ENCODE measurements around the gene HMCN2. TPM values are rescaled to one million over a fixed set of nuclear protein-coding genes. Genes with fewer than 3 reads are reported as not detected.

Gene HMCN2
- total and polyA plus RNA-seq, 5 donors from 2014 or later, result not detected

DNA sequence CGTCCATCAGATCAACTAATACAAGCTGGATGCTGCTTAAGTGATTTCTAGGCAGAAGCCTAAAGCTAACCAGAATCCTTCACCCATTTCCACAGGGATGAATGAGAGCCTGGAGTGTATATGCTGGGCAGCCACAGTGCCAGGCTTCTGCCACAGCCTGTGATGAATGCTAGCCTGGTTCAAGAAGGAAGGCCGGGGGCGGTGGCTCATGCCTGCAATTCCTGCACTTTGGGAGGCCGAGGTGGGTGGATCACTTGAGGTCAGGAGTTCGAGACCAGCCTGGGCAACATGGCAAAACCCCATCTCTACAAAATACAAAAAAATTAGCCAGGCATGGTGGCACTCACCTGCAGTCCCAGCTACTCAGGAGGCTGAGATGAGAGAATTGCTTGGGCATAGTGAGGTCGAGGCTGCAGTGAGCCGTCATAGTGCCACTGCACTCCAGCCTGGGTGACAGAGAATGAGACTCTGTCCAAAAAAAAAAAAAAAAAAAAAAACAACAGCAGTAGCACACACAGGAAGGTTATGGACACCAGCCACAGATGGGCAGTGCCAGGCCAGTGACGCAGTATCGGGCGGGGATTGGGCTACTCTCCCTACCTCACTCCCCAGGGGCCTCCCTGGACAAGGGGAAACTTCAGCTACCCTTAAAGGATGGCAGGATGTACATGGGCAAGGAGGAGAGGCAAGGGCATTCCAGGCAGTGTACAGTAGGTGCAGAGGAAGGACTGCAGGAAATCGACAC, 23.1 kb upstream of the HMCN2 start:
- peak overlapping the region; percentile 73 for H3K27ac ChIP-seq (ENCODE audit: insufficient read depth, low read length, poor library complexity, severe bottlenecking)
- H3K4me3 ChIP-seq (ENCODE audit: low read depth, low read length), result peak overlapping the region; percentile 76
- Mint-ChIP-seq H3K27me3 (no peaks in the 10 kb centered on the region), H3K4me3 (peak overlapping the region in 3 of 4 donors; percentile 63 to 90 (median 84)), H3K9me3 (no peaks in the 10 kb centered on the region), H3K36me3 (no peaks in the 10 kb centered on the region), H3K4me1 (peaks cover 6 to 38% (median 30%) of the 10 kb centered on the region in 4 donors), H3K27ac (peak overlapping the region in 2 of 3 donors; percentile 24 to 89)
- no peaks in the 10 kb centered on the region for H3K9me3 ChIP-seq (ENCODE audit: control insufficient read depth in 2 of 2, low read length in 2 of 2)
- no peak for DNase-seq
- peaks cover 47% of the 10 kb centered on the region for H3K4me1 ChIP-seq (ENCODE audit: control insufficient read depth, insufficient read depth, low read length, poor library complexity, severe bottlenecking)
- H3K27me3 ChIP-seq (ENCODE audit: control insufficient read depth, insufficient read depth, low read length), result no peaks in the 10 kb centered on the region
- no peak for ATAC-seq (ENCODE audit: low read depth in 2 of 2)
- no peaks in the 10 kb centered on the region for H3K36me3 ChIP-seq (ENCODE audit: control insufficient read depth, insufficient read depth, low read length)

DNA sequence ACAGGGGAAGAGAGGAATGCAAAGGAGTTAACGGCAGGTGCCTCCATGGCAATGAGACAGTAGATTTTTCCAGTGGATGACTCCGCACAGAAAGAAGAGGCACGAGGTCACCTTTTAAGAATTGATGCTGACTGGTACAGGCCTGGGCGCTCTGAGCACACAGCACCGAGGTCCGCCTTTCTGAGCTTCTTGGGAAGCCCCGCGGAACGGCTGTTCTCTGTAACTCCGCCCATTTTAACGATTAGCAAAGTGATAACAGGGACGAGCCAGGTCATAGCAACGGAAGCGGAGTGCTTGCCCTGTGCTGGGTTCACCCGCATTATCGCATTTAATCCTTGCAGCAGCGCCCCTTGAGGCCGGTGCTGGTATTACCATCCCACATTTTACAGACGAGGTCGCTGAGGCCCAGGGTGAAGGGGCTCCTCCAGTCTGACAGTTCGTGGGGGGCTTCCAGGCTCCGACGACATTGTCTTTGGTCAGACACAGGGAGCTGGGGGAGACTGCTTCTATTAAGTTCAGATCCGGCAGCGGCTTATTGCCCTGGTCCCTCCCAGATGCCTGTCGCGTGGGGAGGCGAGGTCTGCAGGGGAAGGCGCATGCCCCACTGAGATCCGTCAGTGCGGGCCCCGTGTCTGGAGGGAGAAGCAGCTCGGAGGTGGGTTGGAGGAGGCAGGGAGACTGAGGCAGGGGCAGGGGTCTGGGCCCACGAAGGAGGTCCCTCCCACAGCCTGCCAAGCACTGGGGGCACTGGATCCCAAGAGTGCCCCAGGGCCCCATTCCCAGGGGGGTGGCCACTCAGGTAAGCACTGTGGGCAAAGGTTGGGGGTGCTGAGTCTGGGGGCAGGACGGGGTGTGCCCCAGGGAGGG, 22.3 kb upstream of the HMCN2 start:
- H3K9me3 ChIP-seq (ENCODE audit: control insufficient read depth in 2 of 2, low read length in 2 of 2), result no peaks in the 10 kb centered on the region
- H3K36me3 ChIP-seq (ENCODE audit: control insufficient read depth, insufficient read depth, low read length), result no peaks in the 10 kb centered on the region
- H3K27ac ChIP-seq (ENCODE audit: insufficient read depth, low read length, poor library complexity, severe bottlenecking), result peak overlapping the region; percentile 73
- Mint-ChIP-seq H3K4me1 (peaks cover 6 to 38% (median 28%) of the 10 kb centered on the region in 4 donors), H3K36me3 (no peaks in the 10 kb centered on the region), H3K4me3 (peak overlapping the region; percentile 59 to 90 (median 74)), H3K9me3 (no peaks in the 10 kb centered on the region), H3K27ac (peak overlapping the region; percentile 24 to 89 (median 66)), H3K27me3 (no peaks in the 10 kb centered on the region)
- peaks cover 41% of the 10 kb centered on the region for H3K4me1 ChIP-seq (ENCODE audit: control insufficient read depth, insufficient read depth, low read length, poor library complexity, severe bottlenecking)
- peak overlapping the region; percentile 76 for H3K4me3 ChIP-seq (ENCODE audit: low read depth, low read length)
- ATAC-seq (ENCODE audit: low read depth in 2 of 2) (peak; percentile 83 to 85), DNase-seq (peak; percentile 74 to 84 (median 81))
- no peaks in the 10 kb centered on the region for H3K27me3 ChIP-seq (ENCODE audit: control insufficient read depth, insufficient read depth, low read length)

DNA sequence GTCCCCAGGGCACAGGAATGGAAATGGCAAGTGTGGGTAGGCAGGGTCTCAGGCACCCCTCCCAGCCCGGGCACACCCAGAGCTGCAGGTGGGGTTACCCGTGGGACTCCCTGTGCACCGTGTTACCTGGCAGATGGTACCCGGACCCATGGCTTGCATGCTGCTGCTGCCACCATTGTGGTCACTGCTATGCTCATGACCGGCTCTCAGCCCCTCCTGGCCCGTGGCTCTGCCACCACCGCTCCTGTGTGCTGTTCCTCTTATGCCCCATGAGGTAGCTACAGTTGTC, 21.7 kb upstream of the HMCN2 start:
- Mint-ChIP-seq H3K9me3 (no peaks in the 10 kb centered on the region), H3K4me1 (peaks cover 6 to 38% (median 27%) of the 10 kb centered on the region in 4 donors)

DNA sequence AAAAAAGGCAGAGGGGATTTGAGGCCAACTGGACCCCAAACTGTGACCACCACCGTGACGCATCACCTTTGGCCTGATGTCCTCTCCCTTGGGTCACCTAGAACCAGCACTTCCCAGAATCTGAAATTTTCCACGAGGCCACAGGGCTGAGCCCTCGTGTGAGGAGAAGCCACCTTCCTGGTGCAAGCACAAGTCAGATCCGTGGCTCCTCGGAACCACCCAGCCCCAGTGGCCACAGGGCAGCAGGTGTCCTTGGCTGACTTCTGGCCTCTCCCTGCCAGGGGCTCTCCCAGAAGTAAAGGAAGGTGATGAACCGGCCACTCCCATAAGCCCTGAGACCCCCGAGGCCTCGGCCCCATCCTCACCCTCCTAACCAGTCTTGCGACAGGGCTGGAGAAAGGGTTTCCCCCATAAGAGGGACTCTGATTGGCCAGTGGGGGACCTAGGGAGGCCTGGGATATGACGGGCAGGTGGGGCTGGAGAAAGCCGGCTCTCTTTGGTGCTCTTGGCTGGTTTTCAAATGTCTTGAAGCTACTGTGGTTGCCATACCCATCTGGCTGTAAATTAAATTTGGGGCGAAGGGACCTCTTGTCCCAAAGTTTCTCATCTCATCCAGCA, 20.9 kb upstream of the HMCN2 start:
- no peaks in the 10 kb centered on the region for H3K36me3 ChIP-seq (ENCODE audit: control insufficient read depth, insufficient read depth, low read length)
- H3K27me3 ChIP-seq (ENCODE audit: control insufficient read depth, insufficient read depth, low read length), result no peaks in the 10 kb centered on the region
- H3K36me3 Mint-ChIP-seq, result no peaks in the 10 kb centered on the region
- no peaks in the 10 kb centered on the region for H3K9me3 Mint-ChIP-seq
- ATAC-seq (ENCODE audit: low read depth in 2 of 2) (no peak), DNase-seq (no peak)
- peaks cover 3 to 30% (median 22%) of the 10 kb centered on the region in 4 donors for H3K4me1 Mint-ChIP-seq
- H3K4me3 Mint-ChIP-seq, result no peak overlapping the region
- H3K4me3 ChIP-seq (ENCODE audit: low read depth, low read length), result no peak overlapping the region
- no peaks in the 10 kb centered on the region for H3K9me3 ChIP-seq (ENCODE audit: control insufficient read depth in 2 of 2, low read length in 2 of 2)
- peaks cover 30% of the 10 kb centered on the region for H3K4me1 ChIP-seq (ENCODE audit: control insufficient read depth, insufficient read depth, low read length, poor library complexity, severe bottlenecking)
- H3K27ac Mint-ChIP-seq, result no peak overlapping the region
- H3K27ac ChIP-seq (ENCODE audit: insufficient read depth, low read length, poor library complexity, severe bottlenecking), result no peak overlapping the region
- H3K27me3 Mint-ChIP-seq, result peaks cover 6% of the 10 kb centered on the region

More for the DNA sequence above, 21.7 kb upstream of the HMCN2 start:
- no peak overlapping the region for H3K4me3 Mint-ChIP-seq
- Histone ChIP-seq H3K4me3 (ENCODE audit: low read depth, low read length) (no peak overlapping the region), H3K4me1 (ENCODE audit: control insufficient read depth, insufficient read depth, low read length, poor library complexity, severe bottlenecking) (peaks cover 38% of the 10 kb centered on the region), H3K27me3 (ENCODE audit: control insufficient read depth, insufficient read depth, low read length) (no peaks in the 10 kb centered on the region), H3K9me3 (ENCODE audit: control insufficient read depth in 2 of 2, low read length in 2 of 2) (no peaks in the 10 kb centered on the region), H3K27ac (ENCODE audit: insufficient read depth, low read length, poor library complexity, severe bottlenecking) (no peak overlapping the region), H3K36me3 (ENCODE audit: control insufficient read depth, insufficient read depth, low read length) (no peaks in the 10 kb centered on the region)
- DNase-seq (no peak), ATAC-seq (ENCODE audit: low read depth in 2 of 2) (no peak)
- H3K36me3 Mint-ChIP-seq, result no peaks in the 10 kb centered on the region
- no peaks in the 10 kb centered on the region for H3K27me3 Mint-ChIP-seq
- H3K27ac Mint-ChIP-seq, result no peak overlapping the region

DNA sequence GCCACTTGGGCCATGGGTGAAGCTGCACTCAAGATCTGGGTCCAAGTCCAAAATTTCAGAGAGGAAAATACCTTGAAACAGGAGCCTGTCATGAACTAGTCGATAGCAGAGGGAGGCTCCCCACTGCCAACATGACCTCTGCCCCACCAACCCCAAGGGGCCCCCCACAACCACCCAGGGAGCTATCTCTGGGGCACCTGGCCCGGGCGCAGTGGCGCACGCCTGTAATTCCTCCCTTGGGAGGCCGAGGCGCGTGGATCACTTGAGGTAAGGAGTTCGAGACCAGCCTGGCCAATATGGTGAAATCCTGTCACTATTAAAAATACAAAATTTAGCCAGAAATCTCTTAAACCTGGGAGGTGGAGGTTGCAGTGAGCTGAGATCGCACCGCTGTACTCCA, 20.1 kb upstream of the HMCN2 start:
- ATAC-seq (ENCODE audit: low read depth in 2 of 2) (no peak), DNase-seq (no peak)
- Histone ChIP-seq H3K4me1 (ENCODE audit: control insufficient read depth, insufficient read depth, low read length, poor library complexity, severe bottlenecking) (peaks cover 22% of the 10 kb centered on the region), H3K27me3 (ENCODE audit: control insufficient read depth, insufficient read depth, low read length) (no peaks in the 10 kb centered on the region), H3K27ac (ENCODE audit: insufficient read depth, low read length, poor library complexity, severe bottlenecking) (no peak overlapping the region), H3K36me3 (ENCODE audit: control insufficient read depth, insufficient read depth, low read length) (no peaks in the 10 kb centered on the region), H3K4me3 (ENCODE audit: low read depth, low read length) (no peak overlapping the region), H3K9me3 (ENCODE audit: control insufficient read depth in 2 of 2, low read length in 2 of 2) (no peaks in the 10 kb centered on the region)
- peaks cover 8% of the 10 kb centered on the region for H3K27me3 Mint-ChIP-seq
- no peaks in the 10 kb centered on the region for H3K9me3 Mint-ChIP-seq
- H3K4me3 Mint-ChIP-seq, result no peak overlapping the region
- no peak overlapping the region for H3K27ac Mint-ChIP-seq
- H3K4me1 Mint-ChIP-seq, result peaks cover 0 to 22% (median 15%) of the 10 kb centered on the region in 4 donors
- H3K36me3 Mint-ChIP-seq, result no peaks in the 10 kb centered on the region

DNA sequence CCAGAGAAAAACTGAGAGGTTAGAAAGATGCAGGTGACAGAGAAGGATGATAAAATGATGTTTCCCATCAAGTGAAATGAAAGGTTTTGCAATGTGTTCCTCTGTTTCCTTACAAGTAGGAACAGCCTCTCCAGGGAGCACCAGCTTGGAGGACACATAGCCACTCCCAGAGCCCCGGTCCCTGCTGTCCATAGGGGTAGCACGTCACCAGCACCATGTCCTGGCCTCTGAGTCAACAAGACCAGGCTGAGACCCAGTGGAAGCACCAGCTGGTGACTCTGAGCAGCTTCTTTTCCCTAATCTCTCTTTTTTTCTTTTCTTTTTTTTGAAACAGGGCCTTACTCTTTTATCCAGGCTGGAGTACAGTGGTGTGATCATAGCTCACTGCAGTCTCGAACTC, 19.4 kb upstream of the HMCN2 start:
- Histone ChIP-seq H3K36me3 (ENCODE audit: control insufficient read depth, insufficient read depth, low read length) (no peaks in the 10 kb centered on the region), H3K27me3 (ENCODE audit: control insufficient read depth, insufficient read depth, low read length) (no peaks in the 10 kb centered on the region), H3K4me1 (ENCODE audit: control insufficient read depth, insufficient read depth, low read length, poor library complexity, severe bottlenecking) (peaks cover 15% of the 10 kb centered on the region), H3K9me3 (ENCODE audit: control insufficient read depth in 2 of 2, low read length in 2 of 2) (no peaks in the 10 kb centered on the region), H3K27ac (ENCODE audit: insufficient read depth, low read length, poor library complexity, severe bottlenecking) (no peak overlapping the region), H3K4me3 (ENCODE audit: low read depth, low read length) (no peak overlapping the region)
- DNase-seq, result no peak
- Mint-ChIP-seq H3K4me1 (peaks cover 0 to 16% (median 9%) of the 10 kb centered on the region in 4 donors), H3K9me3 (peaks cover 0 to 3% (median 0%) of the 10 kb centered on the region in 7 donors), H3K27me3 (peaks cover 8% of the 10 kb centered on the region), H3K4me3 (no peak overlapping the region), H3K36me3 (no peaks in the 10 kb centered on the region), H3K27ac (no peak overlapping the region)
- ATAC-seq (ENCODE audit: low read depth in 2 of 2), result no peak

DNA sequence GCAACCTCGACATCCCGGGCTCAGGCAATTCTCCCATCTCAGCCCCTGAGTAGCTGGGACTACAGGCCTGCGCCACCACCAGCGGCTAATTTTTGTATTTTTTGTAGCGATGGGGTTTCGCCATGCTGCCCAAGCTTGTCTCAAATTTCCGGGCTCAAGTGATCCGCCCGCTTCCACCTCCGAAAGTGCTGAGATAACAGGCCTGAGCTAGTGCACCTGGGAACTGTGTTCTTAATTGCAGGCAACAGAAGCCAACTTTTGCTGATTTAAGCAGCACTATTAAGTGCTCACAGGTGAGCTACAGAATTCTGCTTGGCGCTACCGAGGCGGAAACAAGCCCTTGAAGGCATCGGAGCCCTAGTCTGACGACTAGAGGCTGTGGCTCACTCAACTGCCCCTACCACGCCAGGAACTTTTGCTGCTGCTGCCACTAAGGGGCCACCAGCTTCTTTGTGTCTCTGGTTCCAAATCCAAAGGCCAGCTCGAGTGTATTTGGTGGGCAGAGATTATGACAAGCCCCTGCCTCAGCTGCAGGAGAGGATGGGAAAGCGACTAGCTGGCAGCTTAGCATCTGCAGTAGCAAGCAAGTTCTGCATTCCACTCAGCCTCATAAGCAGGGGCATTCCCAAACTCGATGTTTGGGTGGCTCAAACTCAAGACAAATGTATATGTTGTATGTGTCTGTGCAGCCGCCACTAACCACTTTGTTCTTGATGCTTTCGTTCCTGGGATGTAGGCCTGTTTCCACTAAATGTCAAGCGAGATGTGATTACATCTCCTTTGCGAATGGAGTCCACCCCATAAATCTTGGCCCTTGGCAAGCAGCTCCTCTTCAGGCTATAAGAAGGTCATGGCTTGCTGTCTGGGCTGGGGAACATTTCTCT, 10.6 kb upstream of the HMCN2 start:
- ATAC-seq (ENCODE audit: low read depth in 2 of 2), result no peak
- H3K4me1 Mint-ChIP-seq, result no peaks in the 10 kb centered on the region
- Histone ChIP-seq H3K27ac (ENCODE audit: insufficient read depth, low read length, poor library complexity, severe bottlenecking) (no peak overlapping the region), H3K27me3 (ENCODE audit: control insufficient read depth, insufficient read depth, low read length) (peaks cover 1% of the 10 kb centered on the region), H3K36me3 (ENCODE audit: control insufficient read depth, insufficient read depth, low read length) (no peaks in the 10 kb centered on the region), H3K4me1 (ENCODE audit: control insufficient read depth, insufficient read depth, low read length, poor library complexity, severe bottlenecking) (no peaks in the 10 kb centered on the region), H3K9me3 (ENCODE audit: control insufficient read depth in 2 of 2, low read length in 2 of 2) (no peaks in the 10 kb centered on the region), H3K4me3 (ENCODE audit: low read depth, low read length) (no peak overlapping the region)
- H3K9me3 Mint-ChIP-seq, result peaks cover 0 to 5% (median 0%) of the 10 kb centered on the region in 7 donors
- peaks cover 11% of the 10 kb centered on the region for H3K27me3 Mint-ChIP-seq
- H3K27ac Mint-ChIP-seq, result no peak overlapping the region
- DNase-seq, result no peak
- no peaks in the 10 kb centered on the region for H3K36me3 Mint-ChIP-seq
- H3K4me3 Mint-ChIP-seq, result no peak overlapping the region
